Activated T-cell treated with anti-CD3 and anti-CD28 coated beads, Interleukin-2, amount 50 U/mL, for 4 hours (primary cell): Measurements from ENCODE around the gene LIPE. TPM values are rescaled to one million over a fixed set of nuclear protein-coding genes. Genes with fewer than 3 reads are reported as not detected.
A peak's percentile ranks its signal among the peaks of the same experiment; 100 is the strongest.

Source experiments
- ATAC-seq, 2 donors: fragments of 200-7000 bp; cut with Tn5 transposase; one replicate each; pipeline ENCODE4 v1.10.0; 2021
- DNase-seq: peaks from one replicate; pipeline ENCODE4 v3.0.0-alpha.2; 2020
- H3K27me3 Mint-ChIP-seq: one replicate; pipeline ENCODE4 v1.8.0; 2021; ENCODE audit warnings: low read depth, mixed read lengths
- H3K36me3 Mint-ChIP-seq: one replicate; pipeline ENCODE4 v1.8.0; 2022; ENCODE audit warnings: mixed read lengths; ENCODE audit not compliant: insufficient read depth
- H3K4me1 Mint-ChIP-seq: one replicate; pipeline ENCODE4 v1.8.0; 2021; ENCODE audit warnings: low read depth, mixed read lengths
- H3K4me3 Mint-ChIP-seq: one replicate; pipeline ENCODE4 v1.8.0; 2021; ENCODE audit warnings: mild to moderate bottlenecking, moderate library complexity, mixed read lengths
- H3K9me3 Mint-ChIP-seq: one replicate; pipeline ENCODE4 v1.8.0; 2021; ENCODE audit warnings: mixed read lengths
- total RNA-seq, 3 donors: library from RNA; stranded (reverse); gene quantifications; one replicate each; pipeline ENCODE4 v1.2.1, GENCODE V29; 2021

LIPE gene
- total RNA-seq, 3 donors from 2014 or later = 23.0 to 29.1 (median 28.0) TPM

DNA sequence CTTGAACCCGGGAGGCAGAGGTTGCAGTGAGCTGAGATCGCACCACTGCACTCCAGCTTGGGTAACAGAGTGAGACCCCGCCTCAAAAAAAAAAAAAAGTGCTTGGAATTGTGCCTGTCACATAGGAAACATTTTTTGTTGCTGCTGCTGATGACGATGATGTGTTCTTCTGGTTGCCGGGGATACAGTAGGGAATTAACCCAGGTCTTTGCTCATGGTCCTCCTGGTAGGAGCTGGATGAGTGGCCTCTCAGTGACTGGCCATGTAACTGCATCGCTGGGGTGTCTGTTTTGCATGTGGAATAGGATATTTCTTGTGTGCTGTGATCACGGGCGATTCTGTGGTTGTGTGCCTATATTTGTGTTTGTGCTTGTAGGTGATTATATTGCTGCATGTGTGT, 32.4 kb downstream of the LIPE start:
- DNase-seq (no peak), ATAC-seq (no peak)
- H3K36me3 Mint-ChIP-seq = no peaks in the 10 kb centered on the region
- H3K4me3 Mint-ChIP-seq = no peak overlapping the region
- H3K9me3 Mint-ChIP-seq = no peaks in the 10 kb centered on the region
- H3K27me3 Mint-ChIP-seq = peaks cover 15% of the 10 kb centered on the region
- peaks cover 24% of the 10 kb centered on the region for H3K4me1 Mint-ChIP-seq

DNA sequence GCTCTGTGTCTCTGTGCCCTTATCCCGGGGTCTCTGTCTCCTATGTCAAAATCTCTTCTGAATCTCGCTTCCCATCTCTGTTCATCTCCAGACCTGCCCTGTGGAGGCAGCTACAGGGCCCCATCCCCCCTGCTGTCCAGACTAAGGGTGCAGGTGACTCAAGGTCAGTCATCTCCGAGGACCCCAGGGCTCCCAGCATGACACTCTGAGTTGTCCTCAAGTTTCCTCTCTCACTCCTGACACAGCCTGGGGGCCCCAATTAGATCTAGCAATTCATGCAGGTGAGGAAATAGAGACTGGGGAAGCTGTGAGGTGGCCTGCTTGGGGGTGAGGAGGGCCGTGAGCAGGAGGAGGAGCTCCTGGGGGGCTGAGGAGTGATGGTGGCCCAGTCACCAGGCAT, 35.0 kb downstream of the LIPE start:
- H3K9me3 Mint-ChIP-seq = no peaks in the 10 kb centered on the region
- DNase-seq (no peak), ATAC-seq (no peak)
- H3K27me3 Mint-ChIP-seq = peaks cover 27% of the 10 kb centered on the region
- H3K4me1 Mint-ChIP-seq = peaks cover 9% of the 10 kb centered on the region
- no peaks in the 10 kb centered on the region for H3K36me3 Mint-ChIP-seq
- H3K4me3 Mint-ChIP-seq = no peak overlapping the region

DNA sequence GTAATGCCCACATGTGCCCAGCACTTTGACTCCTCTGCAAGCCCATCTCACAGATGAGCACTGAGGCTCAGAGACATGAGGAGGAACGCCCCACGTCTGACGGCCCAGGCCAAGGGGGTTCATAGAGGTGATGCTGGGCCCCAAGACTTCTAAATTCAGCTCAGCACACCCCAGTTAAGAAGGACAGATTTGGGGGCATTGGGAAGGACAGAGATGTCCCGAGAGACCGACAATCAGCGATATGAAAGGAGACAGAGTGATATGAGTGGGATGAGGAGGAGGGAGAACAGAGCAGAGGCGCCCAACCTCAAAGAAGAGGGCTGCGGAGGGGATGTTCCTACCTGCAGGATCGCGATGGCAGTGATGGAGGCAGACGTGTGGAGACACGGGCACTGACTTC, 37.3 kb downstream of the LIPE start, which contains the start of gene CNFN:
TSS of gene CNFN (minus strand) at position 399 of the 400 bp plus-strand sequence. CDS start 1,260 bp downstream, outside the sequence.
- H3K4me3 Mint-ChIP-seq = no peak within 1 kb of the TSS

DNA sequence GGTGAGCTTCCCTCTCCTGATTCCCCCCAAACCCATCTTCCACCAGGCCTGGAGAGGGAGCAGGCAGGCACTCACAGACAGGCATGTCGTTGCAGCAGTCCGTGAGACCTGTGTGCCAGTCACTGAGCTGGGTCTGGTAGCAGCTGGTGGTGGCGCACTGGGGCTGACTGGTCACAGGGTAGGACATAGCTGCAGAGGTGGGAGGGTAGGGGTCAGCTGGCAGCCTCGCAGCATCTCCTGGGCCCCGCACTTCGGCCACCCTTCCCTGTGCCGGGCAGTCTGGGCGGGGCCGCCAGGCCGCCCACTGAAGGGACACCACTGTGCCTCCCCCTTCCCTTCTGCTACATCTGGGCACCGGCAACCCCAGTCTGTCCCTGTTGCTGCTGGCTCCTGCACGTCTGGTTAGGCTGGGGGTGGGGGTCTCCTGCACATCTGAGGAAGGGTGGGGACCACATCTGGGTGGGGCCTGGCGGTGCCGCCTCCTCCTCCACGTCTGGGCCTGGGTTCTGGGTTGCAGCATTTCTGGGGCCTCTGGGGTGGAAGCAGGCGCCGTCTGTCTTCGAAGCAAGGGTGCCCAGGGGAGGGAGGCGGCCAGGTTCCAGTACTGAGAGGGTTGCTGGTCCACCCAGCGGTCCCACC, 38.2 kb downstream of the LIPE start:
- no peak overlapping the region for H3K4me3 Mint-ChIP-seq
- no peak for ATAC-seq
- no peak for DNase-seq
- H3K9me3 Mint-ChIP-seq = no peaks in the 10 kb centered on the region
- H3K36me3 Mint-ChIP-seq = no peaks in the 10 kb centered on the region
- peaks cover 5% of the 10 kb centered on the region for H3K4me1 Mint-ChIP-seq
- H3K27me3 Mint-ChIP-seq = peaks cover 36% of the 10 kb centered on the region

More for the DNA sequence above, 37.3 kb downstream of the LIPE start, which contains the start of gene CNFN:
- ATAC-seq (no peak), DNase-seq (no peak)
- Mint-ChIP-seq H3K36me3 (no peaks in the 10 kb centered on the region), H3K9me3 (no peaks in the 10 kb centered on the region), H3K4me1 (peaks cover 5% of the 10 kb centered on the region), H3K27me3 (peaks cover 36% of the 10 kb centered on the region)

DNA sequence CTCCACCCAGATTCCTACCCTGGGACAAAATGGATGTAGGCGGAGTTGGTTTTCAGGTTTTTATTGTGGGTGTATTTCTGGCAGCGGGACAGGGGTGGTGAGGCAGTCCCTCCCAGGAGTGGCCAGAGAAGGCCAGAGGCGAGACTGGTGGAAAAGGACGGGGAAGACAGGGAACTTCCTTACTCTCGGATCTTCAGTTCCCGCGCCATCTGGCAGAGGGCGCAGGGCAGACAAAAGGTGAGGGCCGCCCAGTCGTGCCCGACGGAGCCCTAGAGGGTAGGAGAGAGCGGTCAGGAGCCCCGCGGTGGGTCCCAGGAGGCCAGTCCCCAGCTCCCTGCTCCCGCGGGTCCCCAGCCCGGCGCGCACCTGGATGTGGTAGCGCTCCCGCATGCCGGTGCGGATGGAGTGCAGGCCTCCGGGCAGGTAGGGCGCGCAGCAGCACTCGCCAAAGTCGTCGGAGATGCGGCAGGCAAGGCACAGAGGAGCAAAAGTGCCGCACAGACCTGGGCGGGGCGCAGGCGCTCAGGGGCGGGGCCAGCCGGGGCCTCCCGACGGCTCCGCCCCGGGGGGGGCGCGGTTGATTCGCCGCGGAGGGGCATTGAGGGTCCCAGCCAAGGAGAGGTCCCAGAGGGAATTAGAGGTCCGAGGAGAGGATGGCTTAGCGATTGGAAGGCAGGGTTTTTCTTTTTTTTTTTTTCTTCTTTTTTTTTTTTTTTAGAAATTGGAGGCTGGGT, 40.0 kb downstream of the LIPE start:
- H3K36me3 Mint-ChIP-seq = no peaks in the 10 kb centered on the region
- no peaks in the 10 kb centered on the region for H3K9me3 Mint-ChIP-seq
- peaks cover 44% of the 10 kb centered on the region for H3K27me3 Mint-ChIP-seq
- ATAC-seq = peak; percentile 96 to 99
- peak; percentile 60 for DNase-seq
- H3K4me1 Mint-ChIP-seq = peaks cover 5% of the 10 kb centered on the region
- peak overlapping the region; percentile 62 for H3K4me3 Mint-ChIP-seq

DNA sequence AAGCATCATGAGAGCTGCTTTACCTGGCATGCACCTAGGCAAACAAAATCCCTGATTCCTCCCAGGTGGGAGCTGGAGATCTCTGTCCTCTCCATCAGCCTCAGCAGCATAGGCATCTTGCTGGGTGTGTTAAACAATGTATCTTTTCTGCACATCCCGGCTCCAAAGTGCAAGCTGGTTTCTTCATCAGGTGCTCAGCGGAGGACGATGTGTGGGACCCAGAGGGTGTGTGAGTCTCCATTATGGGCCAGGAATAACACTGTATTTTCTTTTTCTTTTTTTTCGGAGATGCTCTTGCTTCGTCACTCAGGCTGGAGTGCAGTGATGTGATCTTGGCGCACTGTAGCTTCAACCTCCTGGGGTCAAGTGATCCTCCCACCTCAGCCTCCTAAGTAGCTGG, 47.0 kb downstream of the LIPE start:
- no peaks in the 10 kb centered on the region for H3K36me3 Mint-ChIP-seq
- peaks cover 1% of the 10 kb centered on the region for H3K4me1 Mint-ChIP-seq
- H3K9me3 Mint-ChIP-seq = no peaks in the 10 kb centered on the region
- DNase-seq = no peak
- H3K27me3 Mint-ChIP-seq = peaks cover 26% of the 10 kb centered on the region
- no peak overlapping the region for H3K4me3 Mint-ChIP-seq
- no peak for ATAC-seq

DNA sequence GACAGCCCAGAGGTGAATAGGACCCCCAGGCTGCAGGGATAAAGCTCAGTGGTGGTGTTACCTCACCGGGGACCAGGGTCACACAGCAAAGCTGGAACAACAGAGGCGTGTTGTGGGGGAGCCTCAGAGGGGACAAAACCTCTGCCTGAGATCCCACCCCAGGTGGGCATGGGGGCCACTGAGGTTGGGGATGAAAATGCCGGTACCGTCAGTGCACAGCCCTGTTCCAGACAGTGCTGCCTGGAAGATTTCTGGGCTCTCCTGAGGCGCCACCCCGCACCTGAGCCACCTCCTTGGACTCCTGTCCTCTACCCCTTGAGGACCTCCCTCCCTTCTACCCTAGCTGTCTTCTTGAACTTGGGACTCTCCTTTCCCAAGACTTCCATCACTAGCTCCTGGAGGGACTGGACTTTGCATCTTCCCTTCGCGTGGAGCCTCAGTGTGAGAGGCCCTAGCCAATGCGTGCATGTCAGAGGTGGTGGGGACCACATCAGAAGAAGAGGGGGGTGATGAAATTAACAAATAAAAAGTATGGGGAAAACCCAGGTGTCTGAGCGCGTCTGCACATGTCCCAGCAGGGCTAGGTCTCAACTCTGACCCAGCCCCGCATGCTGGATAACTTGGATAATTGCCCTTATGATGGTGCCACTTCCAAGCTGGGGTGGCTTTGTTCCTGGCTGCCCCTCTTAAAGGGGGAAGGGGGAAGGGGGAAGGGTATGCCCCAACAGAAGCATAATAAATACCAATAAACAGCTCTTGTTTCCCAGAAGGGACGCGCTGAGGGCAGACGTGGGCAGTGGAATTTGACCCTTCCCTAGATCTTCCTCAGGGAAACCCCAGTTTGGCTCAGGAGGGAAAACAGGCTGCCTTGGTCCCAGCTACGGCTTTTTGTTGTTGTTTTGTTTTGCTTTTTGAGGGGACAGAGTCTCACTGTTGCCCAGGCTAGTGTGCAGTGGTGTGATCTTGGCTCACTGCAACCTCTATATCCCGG, 48.7 kb downstream of the LIPE start:
- ATAC-seq (peak; percentile 65 to 74), DNase-seq (no peak)
- H3K9me3 Mint-ChIP-seq = no peaks in the 10 kb centered on the region

DNA sequence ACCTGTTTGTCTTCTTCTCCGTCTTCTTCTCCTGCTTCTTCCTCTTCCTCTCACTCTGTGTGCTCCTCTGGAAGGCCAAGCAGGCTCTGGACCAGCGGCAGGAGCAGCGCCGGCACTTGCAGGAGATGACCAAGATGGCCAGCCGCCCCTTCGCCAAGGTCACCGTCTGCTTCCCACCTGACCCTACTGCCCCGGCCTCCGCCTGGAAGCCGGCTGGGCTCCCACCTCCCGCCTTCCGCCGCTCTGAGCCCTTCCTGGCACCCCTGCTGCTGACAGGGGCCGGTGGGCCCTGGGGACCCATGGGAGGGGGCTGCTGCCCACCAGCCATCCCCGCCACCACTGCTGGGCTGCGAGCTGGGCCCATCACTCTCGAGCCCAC, 51.0 kb downstream of the LIPE start:
- H3K36me3 Mint-ChIP-seq = no peaks in the 10 kb centered on the region
- peaks cover 1% of the 10 kb centered on the region for H3K4me1 Mint-ChIP-seq
- no peaks in the 10 kb centered on the region for H3K9me3 Mint-ChIP-seq
- ATAC-seq (no peak), DNase-seq (no peak)
- no peak overlapping the region for H3K4me3 Mint-ChIP-seq
- peaks cover 11% of the 10 kb centered on the region for H3K27me3 Mint-ChIP-seq

More for the DNA sequence above, 48.7 kb downstream of the LIPE start:
- peaks cover 1% of the 10 kb centered on the region for H3K4me1 Mint-ChIP-seq
- no peaks in the 10 kb centered on the region for H3K36me3 Mint-ChIP-seq
- H3K27me3 Mint-ChIP-seq = peaks cover 26% of the 10 kb centered on the region
- no peak overlapping the region for H3K4me3 Mint-ChIP-seq

DNA sequence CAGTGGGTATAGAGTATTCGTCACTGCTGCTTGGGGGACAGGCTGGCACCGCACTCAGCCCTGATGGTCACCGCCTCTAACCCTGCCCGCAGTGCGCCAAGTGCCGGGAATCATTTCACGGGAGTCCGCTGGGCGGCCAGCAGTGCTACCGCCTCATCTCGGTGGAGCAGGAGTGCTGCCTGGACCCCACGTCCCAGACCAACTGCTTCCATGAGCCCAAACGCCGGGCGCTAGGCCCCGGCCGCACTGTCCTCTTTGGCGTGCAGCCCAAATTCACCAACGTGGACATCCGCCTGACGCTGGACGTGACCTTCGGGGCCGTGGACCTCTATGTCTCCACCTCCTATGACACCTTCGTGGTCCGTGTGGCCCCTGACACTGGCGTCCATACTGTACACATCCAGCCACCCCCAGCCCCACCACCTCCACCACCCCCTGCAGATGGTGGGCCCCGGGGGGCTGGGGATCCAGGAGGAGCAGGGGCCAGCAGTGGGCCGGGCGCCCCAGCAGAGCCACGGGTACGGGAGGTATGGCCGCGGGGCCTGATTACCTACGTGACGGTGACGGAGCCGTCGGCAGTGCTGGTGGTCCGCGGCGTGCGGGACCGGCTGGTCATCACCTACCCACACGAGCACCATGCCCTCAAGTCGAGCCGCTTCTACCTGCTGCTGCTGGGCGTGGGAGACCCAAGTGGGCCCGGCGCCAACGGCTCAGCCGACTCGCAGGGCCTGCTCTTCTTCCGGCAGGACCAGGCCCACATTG, 51.6 kb downstream of the LIPE start:
- DNase-seq = no peak
- Mint-ChIP-seq H3K36me3 (no peaks in the 10 kb centered on the region), H3K4me1 (peaks cover 1% of the 10 kb centered on the region), H3K9me3 (no peaks in the 10 kb centered on the region), H3K27me3 (peaks cover 8% of the 10 kb centered on the region), H3K4me3 (no peak overlapping the region)
- no peak for ATAC-seq

DNA sequence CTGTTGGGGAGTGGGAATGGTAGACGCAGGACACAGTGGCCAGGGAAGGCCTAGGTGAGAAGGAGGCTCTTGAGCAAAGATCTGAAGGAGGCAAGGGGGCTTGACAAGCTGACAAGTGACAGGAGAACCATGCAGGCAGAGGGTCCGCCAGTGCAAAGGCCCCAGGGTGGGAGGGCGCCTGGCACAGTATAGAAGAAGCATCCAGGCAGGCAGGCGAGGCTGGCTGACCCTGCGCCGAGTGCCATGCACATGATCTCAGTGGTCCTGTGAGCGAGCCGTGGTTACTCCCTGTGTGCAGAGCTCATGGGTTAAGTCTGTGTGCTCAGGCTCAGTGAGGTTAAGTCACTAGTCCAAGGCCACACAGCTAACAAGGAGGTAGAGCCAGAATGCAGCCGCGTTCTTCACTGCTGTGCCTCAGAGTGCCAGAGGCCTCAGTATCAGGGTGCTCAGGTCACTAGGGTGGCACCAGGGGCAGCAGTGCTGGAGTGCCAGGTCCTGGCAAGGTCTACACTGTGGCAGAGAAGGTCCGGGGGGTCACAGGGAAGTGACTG, 52.3 kb downstream of the LIPE start:
- Mint-ChIP-seq H3K9me3 (no peaks in the 10 kb centered on the region), H3K4me1 (peaks cover 1% of the 10 kb centered on the region), H3K27me3 (peaks cover under 1% of the 10 kb centered on the region), H3K4me3 (no peak overlapping the region), H3K36me3 (no peaks in the 10 kb centered on the region)
- no peak for ATAC-seq
- DNase-seq = no peak

DNA sequence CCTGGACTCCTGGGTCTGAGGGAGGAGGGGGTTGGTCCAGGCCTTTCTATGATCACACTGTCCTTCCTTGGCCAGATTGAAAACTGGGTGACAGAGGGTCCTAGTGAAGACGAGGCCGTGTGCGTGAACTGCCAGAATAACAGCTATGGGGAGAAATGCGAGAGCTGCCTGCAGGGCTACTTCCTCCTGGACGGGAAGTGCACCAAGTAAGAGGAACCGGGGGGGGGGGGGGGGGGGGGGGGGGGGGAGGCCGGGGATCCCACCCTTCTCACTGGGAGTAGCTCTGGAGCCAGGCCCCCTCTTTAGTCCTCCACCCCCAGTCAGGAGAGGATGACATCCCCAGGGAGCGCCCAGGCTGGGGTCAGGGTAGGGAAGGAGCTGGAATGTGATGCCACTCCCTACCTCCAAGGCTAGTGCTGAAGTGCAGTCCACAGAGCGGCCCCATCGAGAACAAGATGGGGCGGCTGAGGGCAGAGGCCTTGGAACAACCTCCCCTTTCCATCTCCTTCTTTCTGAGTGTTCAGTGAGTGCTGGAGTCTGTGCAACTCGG, 56.5 kb downstream of the LIPE start:
- Mint-ChIP-seq H3K4me3 (no peak overlapping the region), H3K9me3 (no peaks in the 10 kb centered on the region), H3K36me3 (peaks cover 2% of the 10 kb centered on the region), H3K27me3 (no peaks in the 10 kb centered on the region), H3K4me1 (no peaks in the 10 kb centered on the region)
- DNase-seq = no peak
- ATAC-seq = no peak

DNA sequence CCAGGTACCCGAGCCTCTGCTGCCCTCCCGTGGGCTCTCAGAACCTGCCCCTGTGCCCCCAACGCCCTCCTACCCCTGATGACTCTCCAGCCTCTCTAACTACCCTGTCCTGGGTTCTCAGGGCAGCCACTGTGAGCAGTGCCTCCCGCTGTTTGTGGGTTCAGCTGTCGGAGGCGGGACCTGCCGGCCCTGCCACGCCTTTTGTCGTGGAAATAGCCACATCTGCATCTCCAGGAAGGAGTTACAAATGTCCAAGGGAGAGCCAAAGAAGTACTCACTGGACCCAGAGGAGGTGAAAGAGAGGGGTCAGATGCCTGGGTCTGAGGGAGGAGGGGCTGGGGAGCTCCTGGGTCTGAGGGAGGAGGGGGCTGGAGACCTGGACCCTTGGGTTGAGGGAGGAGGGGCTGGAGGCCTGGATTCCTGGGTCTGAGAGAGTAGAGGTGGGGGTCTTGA, 57.1 kb downstream of the LIPE start:
- Mint-ChIP-seq H3K9me3 (no peaks in the 10 kb centered on the region), H3K4me3 (no peak overlapping the region), H3K27me3 (no peaks in the 10 kb centered on the region), H3K36me3 (peaks cover 2% of the 10 kb centered on the region), H3K4me1 (no peaks in the 10 kb centered on the region)
- ATAC-seq (no peak), DNase-seq (no peak)

DNA sequence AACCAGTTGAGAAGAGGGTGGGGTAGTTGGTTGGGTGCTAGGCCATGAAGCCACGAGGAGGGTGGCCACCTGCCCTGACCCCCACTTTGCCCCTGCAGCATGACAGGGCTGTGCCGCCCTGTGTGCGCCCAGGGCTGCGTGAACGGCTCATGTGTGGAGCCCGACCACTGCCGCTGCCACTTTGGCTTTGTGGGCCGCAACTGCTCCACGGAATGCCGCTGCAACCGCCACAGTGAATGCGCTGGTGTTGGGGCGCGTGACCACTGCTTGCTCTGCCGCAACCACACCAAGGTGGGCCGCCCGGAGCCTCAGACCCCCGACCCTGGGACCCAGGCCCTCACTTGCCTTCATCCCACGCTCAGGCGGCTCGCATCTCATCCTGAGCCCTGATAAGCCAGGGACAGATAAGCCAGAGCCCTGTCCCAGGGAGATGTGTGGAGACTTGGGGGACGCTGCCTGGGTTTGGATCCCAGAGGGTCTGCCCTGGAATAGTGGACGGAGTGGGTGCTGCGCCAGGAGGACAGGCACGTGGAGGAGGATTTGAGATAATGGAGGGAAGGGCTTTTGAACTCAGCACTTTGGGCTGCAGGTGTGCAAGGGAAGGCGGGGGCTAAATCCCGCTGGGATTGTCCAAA, 57.6 kb downstream of the LIPE start:
- Mint-ChIP-seq H3K9me3 (no peaks in the 10 kb centered on the region), H3K4me1 (no peaks in the 10 kb centered on the region), H3K27me3 (no peaks in the 10 kb centered on the region), H3K36me3 (peaks cover 2% of the 10 kb centered on the region), H3K4me3 (no peak overlapping the region)
- no peak for DNase-seq
- ATAC-seq = no peak
